ENCODE results near the gene PSMC5.

The PSMC5 gene

GRCh38 chr17:63827801-63828221, 580 bp downstream of the PSMC5 start:
- Mint-ChIP-seq H3K36me3 (ENCODE audit: insufficient read depth) (peaks cover 82% of the 10 kb centered on the region), H3K27ac (peak overlapping the region; percentile 93 to 96), H3K9me3 (no peaks in the 10 kb centered on the region), H3K4me3 (peak overlapping the region; percentile 92 to 95), H3K27me3 (no peaks in the 10 kb centered on the region), H3K4me1 (ENCODE audit: low read depth in 2 of 2) (peaks cover 53 to 61% of the 10 kb centered on the region in 2 donors)
- no peak for ATAC-seq (replicated peaks)
- DNase-seq, result no peak

DNA sequence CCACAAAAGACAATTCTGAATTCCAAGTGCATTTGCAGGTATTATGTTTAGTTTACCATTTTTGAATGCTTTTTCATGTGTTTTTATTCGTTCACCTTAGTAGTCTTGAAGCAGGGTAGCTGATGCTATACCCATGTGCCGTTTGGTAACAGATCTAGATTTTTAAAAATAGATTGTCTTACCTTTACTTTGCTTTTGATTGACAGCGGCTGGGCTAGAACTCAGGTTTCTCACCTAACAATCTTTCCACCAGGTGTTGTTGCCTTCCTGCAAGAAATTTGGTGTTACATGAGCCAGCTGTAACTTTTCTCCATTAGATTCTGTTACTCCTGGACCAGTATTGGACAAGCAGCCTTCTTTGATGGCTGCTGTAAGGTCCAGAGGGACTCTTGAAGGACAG, 1.7 kb downstream of the PSMC5 start:
- no peak for ATAC-seq (replicated peaks)
- no peaks in the 10 kb centered on the region for H3K9me3 Mint-ChIP-seq
- peak overlapping the region in 1 of 2 donors; percentile 6 for H3K4me3 Mint-ChIP-seq
- no peak overlapping the region for H3K27ac Mint-ChIP-seq
- peaks cover 57 to 58% of the 10 kb centered on the region in 2 donors for H3K4me1 Mint-ChIP-seq (ENCODE audit: low read depth in 2 of 2)
- H3K36me3 Mint-ChIP-seq (ENCODE audit: insufficient read depth), result peaks cover 82% of the 10 kb centered on the region
- no peaks in the 10 kb centered on the region for H3K27me3 Mint-ChIP-seq
- DNase-seq, result no peak

DNA sequence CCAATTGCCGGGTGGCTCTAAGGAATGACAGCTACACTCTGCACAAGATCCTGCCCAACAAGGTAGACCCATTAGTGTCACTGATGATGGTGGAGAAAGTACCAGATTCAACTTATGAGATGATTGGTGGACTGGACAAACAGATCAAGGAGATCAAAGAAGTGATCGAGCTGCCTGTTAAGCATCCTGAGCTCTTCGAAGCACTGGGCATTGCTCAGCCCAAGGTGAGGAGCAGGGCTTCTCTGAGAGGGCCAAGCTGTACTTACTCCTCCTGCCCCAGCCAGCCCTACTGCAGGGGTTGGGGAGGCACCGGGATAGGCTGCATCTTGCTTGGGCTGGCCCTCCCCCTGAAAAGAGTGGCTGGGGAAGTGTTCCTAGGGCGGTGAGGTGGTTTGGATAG, 3.0 kb downstream of the PSMC5 start:
- no peak for DNase-seq
- peaks cover 52 to 57% of the 10 kb centered on the region in 2 donors for H3K4me1 Mint-ChIP-seq (ENCODE audit: low read depth in 2 of 2)
- peaks cover 83% of the 10 kb centered on the region for H3K36me3 Mint-ChIP-seq (ENCODE audit: insufficient read depth)
- no peaks in the 10 kb centered on the region for H3K9me3 Mint-ChIP-seq
- no peak for ATAC-seq (replicated peaks)
- H3K27ac Mint-ChIP-seq, result peak overlapping the region; percentile 46 to 78
- H3K4me3 Mint-ChIP-seq, result peak overlapping the region; percentile 35 to 38
- H3K27me3 Mint-ChIP-seq, result no peaks in the 10 kb centered on the region

- H3K9me3 Mint-ChIP-seq, result no peaks in the 10 kb centered on the region
- ATAC-seq (replicated peaks) (no peak), DNase-seq (no peak)
- no peaks in the 10 kb centered on the region for H3K27me3 Mint-ChIP-seq
- peak overlapping the region; percentile 11 to 41 for H3K4me3 Mint-ChIP-seq
- peak overlapping the region; percentile 29 to 66 for H3K27ac Mint-ChIP-seq
- H3K36me3 Mint-ChIP-seq (ENCODE audit: insufficient read depth), result peaks cover 85% of the 10 kb centered on the region
- H3K4me1 Mint-ChIP-seq (ENCODE audit: low read depth in 2 of 2), result peaks cover 54 to 58% of the 10 kb centered on the region in 2 donors
Measured at GRCh38 chr17:63830904-63831491, 3.8 kb downstream of the PSMC5 start.

GRCh38 chr17:63831505-63831904, 4.3 kb downstream of the PSMC5 start:
- DNase-seq (no peak), ATAC-seq (replicated peaks) (no peak)
- Mint-ChIP-seq H3K27me3 (no peaks in the 10 kb centered on the region), H3K9me3 (no peaks in the 10 kb centered on the region), H3K27ac (peak overlapping the region; percentile 29 to 66), H3K4me3 (peak overlapping the region in 1 of 2 donors; percentile 41), H3K4me1 (ENCODE audit: low read depth in 2 of 2) (peaks cover 50 to 53% of the 10 kb centered on the region in 2 donors), H3K36me3 (ENCODE audit: insufficient read depth) (peaks cover 87% of the 10 kb centered on the region)

- peaks cover 47 to 53% of the 10 kb centered on the region in 2 donors for H3K4me1 Mint-ChIP-seq (ENCODE audit: low read depth in 2 of 2)
- H3K4me3 Mint-ChIP-seq, result peak overlapping the region in 1 of 2 donors; percentile 1
- no peak for ATAC-seq (replicated peaks)
- no peaks in the 10 kb centered on the region for H3K9me3 Mint-ChIP-seq
- no peak for DNase-seq
- no peaks in the 10 kb centered on the region for H3K27me3 Mint-ChIP-seq
- H3K36me3 Mint-ChIP-seq (ENCODE audit: insufficient read depth), result peaks cover 85% of the 10 kb centered on the region
- peak overlapping the region; percentile 66 to 72 for H3K27ac Mint-ChIP-seq
Measured at GRCh38 chr17:63832014-63832413, 4.8 kb downstream of the PSMC5 start.

DNA sequence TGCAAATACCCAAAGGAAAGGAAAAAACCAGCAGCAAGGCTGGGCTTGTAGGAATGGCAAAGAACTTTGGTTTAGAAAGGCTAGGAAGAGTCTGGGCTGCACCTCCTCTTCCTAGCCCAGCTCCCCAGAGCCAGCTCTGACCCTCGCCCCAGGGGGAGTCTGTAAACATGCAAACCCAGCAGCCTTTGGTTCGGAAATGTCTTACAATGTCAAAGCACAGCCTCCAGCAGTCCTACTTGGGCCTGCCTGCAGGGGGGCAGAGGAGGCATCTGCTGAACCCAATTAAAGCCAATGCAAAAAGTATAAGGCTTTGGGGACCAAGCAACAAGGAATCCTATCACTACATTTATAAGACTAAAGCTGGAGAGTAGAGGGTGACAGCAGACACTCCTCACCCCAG, 5.2 kb downstream of the PSMC5 start:
- Mint-ChIP-seq H3K36me3 (ENCODE audit: insufficient read depth) (peaks cover 84% of the 10 kb centered on the region), H3K27ac (peak overlapping the region; percentile 66 to 72), H3K9me3 (no peaks in the 10 kb centered on the region), H3K27me3 (no peaks in the 10 kb centered on the region), H3K4me3 (peak overlapping the region in 1 of 2 donors; percentile 1), H3K4me1 (ENCODE audit: low read depth in 2 of 2) (peaks cover 50 to 54% of the 10 kb centered on the region in 2 donors)
- ATAC-seq (replicated peaks), result no peak
- DNase-seq, result no peak

- Mint-ChIP-seq H3K27ac (peak overlapping the region; percentile 31 to 66), H3K4me1 (ENCODE audit: low read depth in 2 of 2) (peaks cover 48 to 49% of the 10 kb centered on the region in 2 donors), H3K4me3 (no peak overlapping the region), H3K9me3 (no peaks in the 10 kb centered on the region), H3K27me3 (no peaks in the 10 kb centered on the region), H3K36me3 (ENCODE audit: insufficient read depth) (peaks cover 81% of the 10 kb centered on the region)
- DNase-seq (no peak), ATAC-seq (replicated peaks) (no peak)
Measured at GRCh38 chr17:63833026-63833740, 6.0 kb downstream of the PSMC5 start.

- Mint-ChIP-seq H3K36me3 (ENCODE audit: insufficient read depth) (peaks cover 80% of the 10 kb centered on the region), H3K4me3 (no peak overlapping the region), H3K9me3 (no peaks in the 10 kb centered on the region), H3K27me3 (no peaks in the 10 kb centered on the region), H3K27ac (peak overlapping the region; percentile 31 to 55), H3K4me1 (ENCODE audit: low read depth in 2 of 2) (peaks cover 42 to 52% of the 10 kb centered on the region in 2 donors)
- ATAC-seq (replicated peaks) (no peak), DNase-seq (no peak)
Measured at GRCh38 chr17:63833741-63834373, 6.6 kb downstream of the PSMC5 start.

DNA sequence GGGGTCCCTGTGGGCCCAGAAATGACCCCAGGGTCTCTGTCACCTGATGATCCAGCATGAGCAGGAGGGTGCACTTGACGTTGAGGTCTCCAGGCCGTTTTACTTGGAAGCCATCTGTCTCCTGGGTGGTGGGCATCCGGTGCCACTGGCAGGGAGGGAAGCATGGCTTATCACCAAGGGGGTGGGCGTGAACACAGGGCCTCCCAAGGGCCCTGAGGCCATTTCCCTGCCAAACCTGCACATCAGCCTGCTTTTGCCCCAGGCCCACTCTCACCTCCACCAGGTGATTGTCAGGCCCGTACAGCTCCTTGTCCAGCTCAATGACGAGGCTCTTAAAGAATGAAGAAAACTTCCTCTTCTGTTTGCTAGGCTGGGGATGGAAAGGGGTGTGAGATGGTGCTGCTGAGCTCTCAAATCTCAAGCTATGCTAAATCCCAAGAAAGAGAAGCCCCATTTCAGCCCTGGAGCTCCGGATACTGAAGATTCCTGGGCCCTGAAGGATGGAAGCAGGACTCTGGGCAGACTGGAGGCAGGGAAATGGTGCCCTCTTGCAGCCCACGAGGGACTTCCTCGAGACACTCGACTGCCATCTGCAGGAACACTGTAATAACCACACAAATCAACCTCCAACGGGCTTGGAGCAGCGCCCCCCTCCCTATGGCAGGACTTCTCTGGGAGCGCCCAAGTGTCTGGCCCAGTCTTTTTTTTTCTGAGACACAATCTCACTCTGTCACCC, 7.4 kb downstream of the PSMC5 start:
- Mint-ChIP-seq H3K36me3 (ENCODE audit: insufficient read depth) (peaks cover 78% of the 10 kb centered on the region), H3K9me3 (no peaks in the 10 kb centered on the region), H3K27ac (peak overlapping the region; percentile 20 to 65), H3K4me1 (ENCODE audit: low read depth in 2 of 2) (peaks cover 35 to 48% of the 10 kb centered on the region in 2 donors), H3K4me3 (no peak overlapping the region), H3K27me3 (no peaks in the 10 kb centered on the region)
- ATAC-seq (replicated peaks) (peak; percentile 91), DNase-seq (peak; percentile 54 to 63 (median 59))

- DNase-seq (no peak), ATAC-seq (replicated peaks) (no peak)
- Mint-ChIP-seq H3K4me1 (ENCODE audit: low read depth in 2 of 2) (peaks cover 31 to 42% of the 10 kb centered on the region in 2 donors), H3K4me3 (no peak overlapping the region), H3K27ac (peak overlapping the region in 1 of 2 donors; percentile 79), H3K9me3 (no peaks in the 10 kb centered on the region), H3K27me3 (no peaks in the 10 kb centered on the region), H3K36me3 (ENCODE audit: insufficient read depth) (peaks cover 72% of the 10 kb centered on the region)
Measured at GRCh38 chr17:63835167-63835720, 8.0 kb downstream of the PSMC5 start.

GRCh38 chr17:63836811-63837210, 9.6 kb downstream of the PSMC5 start:
- Mint-ChIP-seq H3K4me3 (no peak overlapping the region), H3K4me1 (ENCODE audit: low read depth in 2 of 2) (peaks cover 33 to 42% of the 10 kb centered on the region in 2 donors), H3K27ac (peak overlapping the region in 1 of 2 donors; percentile 68)

GRCh38 chr17:63837480-63837879, 10.2 kb downstream of the PSMC5 start:
- Mint-ChIP-seq H3K4me3 (peak overlapping the region in 1 of 2 donors; percentile 29), H3K4me1 (ENCODE audit: low read depth in 2 of 2) (peaks cover 34 to 38% of the 10 kb centered on the region in 2 donors), H3K9me3 (no peaks in the 10 kb centered on the region), H3K27ac (peak overlapping the region; percentile 68 to 78), H3K36me3 (ENCODE audit: insufficient read depth) (peaks cover 65% of the 10 kb centered on the region), H3K27me3 (no peaks in the 10 kb centered on the region)
- ATAC-seq (replicated peaks), result no peak
- no peak for DNase-seq

More at GRCh38 chr17:63836811-63837210, 9.6 kb downstream of the PSMC5 start:
- DNase-seq, result no peak
- Mint-ChIP-seq H3K9me3 (no peaks in the 10 kb centered on the region), H3K36me3 (ENCODE audit: insufficient read depth) (peaks cover 68% of the 10 kb centered on the region), H3K27me3 (no peaks in the 10 kb centered on the region)
- ATAC-seq (replicated peaks), result no peak

Measured in effector memory CD8-positive, alpha-beta T cell (primary cell).